ENCODE results near the gene OR2Z1.

GRCh38 chr19:8703223-8703622, 18.2 kb upstream of the OR2Z1 start:
- no peak for TF ChIP-seq CTCF (IDR thresholded peaks at IDR 0.05)
- TF ChIP-seq, protein P1, sequence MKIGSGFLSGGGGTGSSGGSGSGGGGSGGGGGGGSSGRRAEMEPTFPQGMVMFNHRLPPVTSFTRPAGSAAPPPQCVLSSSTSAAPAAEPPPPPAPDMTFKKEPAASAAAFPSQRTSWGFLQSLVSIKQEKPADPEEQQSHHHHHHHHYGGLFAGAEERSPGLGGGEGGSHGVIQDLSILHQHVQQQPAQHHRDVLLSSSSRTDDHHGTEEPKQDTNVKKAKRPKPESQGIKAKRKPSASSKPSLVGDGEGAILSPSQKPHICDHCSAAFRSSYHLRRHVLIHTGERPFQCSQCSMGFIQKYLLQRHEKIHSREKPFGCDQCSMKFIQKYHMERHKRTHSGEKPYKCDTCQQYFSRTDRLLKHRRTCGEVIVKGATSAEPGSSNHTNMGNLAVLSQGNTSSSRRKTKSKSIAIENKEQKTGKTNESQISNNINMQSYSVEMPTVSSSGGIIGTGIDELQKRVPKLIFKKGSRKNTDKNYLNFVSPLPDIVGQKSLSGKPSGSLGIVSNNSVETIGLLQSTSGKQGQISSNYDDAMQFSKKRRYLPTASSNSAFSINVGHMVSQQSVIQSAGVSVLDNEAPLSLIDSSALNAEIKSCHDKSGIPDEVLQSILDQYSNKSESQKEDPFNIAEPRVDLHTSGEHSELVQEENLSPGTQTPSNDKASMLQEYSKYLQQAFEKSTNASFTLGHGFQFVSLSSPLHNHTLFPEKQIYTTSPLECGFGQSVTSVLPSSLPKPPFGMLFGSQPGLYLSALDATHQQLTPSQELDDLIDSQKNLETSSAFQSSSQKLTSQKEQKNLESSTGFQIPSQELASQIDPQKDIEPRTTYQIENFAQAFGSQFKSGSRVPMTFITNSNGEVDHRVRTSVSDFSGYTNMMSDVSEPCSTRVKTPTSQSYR (CRISPR knock-in tag; IDR thresholded peaks at IDR 0.05), result no peak
